GM18502 (cell line): ENCODE measurements around the gene SPAG17.

Experiments used
- ATAC-seq: cut with Tn5 transposase; IDR thresholded peaks from one replicate; pipeline ENCODE4 v1.9.1; 2021; ENCODE audit warnings: mild to moderate bottlenecking; ENCODE audit not compliant: unreplicated experiment, poor library complexity

Gene SPAG17

GRCh38 chr1:118012515-118013124 lies 172.4 kb downstream of the SPAG17 start:
- no peak for ATAC-seq

- no peak for ATAC-seq
Measured at GRCh38 chr1:118008011-118008410, 177.0 kb downstream of the SPAG17 start.

- ATAC-seq = no peak
Measured at GRCh38 chr1:118007391-118007790, 177.6 kb downstream of the SPAG17 start.

- ATAC-seq = no peak
Measured at GRCh38 chr1:118004312-118004711, 180.7 kb downstream of the SPAG17 start.

GRCh38 chr1:117985973-117986372 lies 199.1 kb downstream of the SPAG17 start:
- ATAC-seq = peak; percentile 76

- no peak for ATAC-seq
Measured at GRCh38 chr1:117985239-117985638, 199.8 kb downstream of the SPAG17 start.

GRCh38 chr1:117981455-117982192 lies 203.4 kb downstream of the SPAG17 start:
- no peak for ATAC-seq

- ATAC-seq = no peak
Measured at GRCh38 chr1:117976381-117976780, 208.6 kb downstream of the SPAG17 start.

- ATAC-seq = no peak
Measured at GRCh38 chr1:117971777-117972176, 213.3 kb downstream of the SPAG17 start.

GRCh38 chr1:117970252-117970651 lies 214.8 kb downstream of the SPAG17 start:
- ATAC-seq = no peak

- peak; percentile 46 for ATAC-seq
Measured at GRCh38 chr1:117967881-117968280, 217.1 kb downstream of the SPAG17 start.

- no peak for ATAC-seq
Measured at GRCh38 chr1:117967477-117967876, 217.6 kb downstream of the SPAG17 start.

GRCh38 chr1:117964290-117965038 lies 220.6 kb downstream of the SPAG17 start:
- no peak for ATAC-seq

- no peak for ATAC-seq
Measured at GRCh38 chr1:117959364-117959763, 225.7 kb downstream of the SPAG17 start.

- ATAC-seq = no peak
Measured at GRCh38 chr1:117952386-117952785, 232.6 kb downstream of the SPAG17 start.

- no peak for ATAC-seq
Measured at GRCh38 chr1:117942293-117942692, 242.7 kb downstream of the SPAG17 start.

- ATAC-seq = no peak
Measured at GRCh38 chr1:117933769-117934168, 251.3 kb downstream of the SPAG17 start.

GRCh38 chr1:117932576-117932975 lies 252.5 kb downstream of the SPAG17 start:
- no peak for ATAC-seq

- ATAC-seq = no peak
Measured at GRCh38 chr1:117930484-117930883, 254.5 kb downstream of the SPAG17 start.

GRCh38 chr1:117930173-117930447 lies 254.9 kb downstream of the SPAG17 start:
- ATAC-seq = peak; percentile 2

GRCh38 chr1:117929343-117930172 lies 255.5 kb downstream of the SPAG17 start, which contains the start of the genes GDAP2 and WDR3:
TSS of gene GDAP2 (minus strand) at chr1:117929621. CDS start at chr1:117920357, 9,264 bp downstream.
TSS of gene WDR3 (plus strand) at chr1:117929739. CDS start at chr1:117933320, 3,581 bp downstream.
- peak; percentile 94 for ATAC-seq
